ENCODE data around the gene PLK3.

GRCh38 chr1:44803062-44803311 lies 2.8 kb downstream of the PLK3 start:
- TF ChIP-seq CTCF (optimal IDR thresholded peaks at IDR 0.05 in 1 of 3, IDR thresholded peaks at IDR 0.05 in 1 of 3, conservative IDR thresholded peaks at IDR 0.05 in 1 of 3; ENCODE audit: extremely low read depth in 1 of 3, insufficient read depth in 2 of 3, low read length in 3 of 3), result no peak
- no peak for TF ChIP-seq EZH2 (IDR thresholded peaks at IDR 0.05; ENCODE audit: low read length)
